Thoracic aorta (tissue), 2 donors: Measurements from ENCODE around the gene PPP3R1. TPM values are rescaled to one million over a fixed set of nuclear protein-coding genes. Genes with fewer than 3 reads are reported as not detected.

Source experiments
- ATAC-seq: fragments of 150-250 bp; one replicate; pipeline ENCODE4 v1.8.0; 2017; ENCODE audit warnings: low read depth; ENCODE audit not compliant: insufficient number of reproducible peaks, low FRiP score
- DNase-seq: peaks from one replicate; pipeline ENCODE4 v3.0.0-alpha.2; 2020; ENCODE audit warnings: low spot score
- H3K27ac ChIP-seq, 2 donors: fragments of 200-600 bp; sonication (generic); 1 replicate in 1 of 2; 2 replicates in 1 of 2; pipeline ENCODE4 v1.5.1; 2016; ENCODE audit warnings: mild to moderate bottlenecking in 2 of 2, moderate library complexity in 2 of 2
- H3K27me3 ChIP-seq: fragments of 200-600 bp; sonication (generic); replicated peaks from 2 replicates; pipeline ENCODE4 v1.6.0; 2016; ENCODE audit warnings: mild to moderate bottlenecking; ENCODE audit not compliant: insufficient read depth
- H3K36me3 ChIP-seq: fragments of 200-600 bp; sonication (generic); one replicate; pipeline ENCODE4 v1.5.1; 2016
- H3K4me1 ChIP-seq, 2 donors: fragments of 200-600 bp; sonication (generic); 1 replicate in 1 of 2; 2 replicates in 1 of 2; pipeline versions ENCODE4 v1.5.1 to v1.6.0; 2016; ENCODE audit warnings: low read depth in 2 of 2, mild to moderate bottlenecking in 1 of 2; ENCODE audit not compliant: control insufficient read depth in 1 of 2
- H3K4me3 ChIP-seq: fragments of 200-600 bp; sonication (generic); 2 replicates; pipeline ENCODE4 v1.5.1; 2016; ENCODE audit warnings: mild to moderate bottlenecking
- H3K9me3 ChIP-seq: fragments of 200-600 bp; sonication (generic); 2 replicates; pipeline ENCODE4 v1.5.1; 2016
- CTCF ChIP-seq: fragments of 200-600 bp; sonication (generic); IDR thresholded peaks from one replicate; pipeline ENCODE4 v1.5.1; 2019; ENCODE audit warnings: antibody characterized with exemption
- total RNA-seq, 2 donors: library from RNA; depleted of rRNA; stranded (reverse); fragments of >200 nt; gene quantifications; one replicate each; pipeline versions ENCODE4 v1.1.0 to v1.2.3, GENCODE V29; 2016

PPP3R1 gene
- total RNA-seq, 2 donors from 2014 or later: 27.1 to 39.3 TPM

GRCh38 chr2:68171146-68171545 lies 81.2 kb downstream of the PPP3R1 start:
- Histone ChIP-seq H3K36me3 (no peaks in the 10 kb centered on the region), H3K9me3 (no peaks in the 10 kb centered on the region), H3K4me3 (no peak overlapping the region), H3K27ac (no peak overlapping the region), H3K4me1 (no peaks in the 10 kb centered on the region), H3K27me3 (no peaks in the 10 kb centered on the region)
- DNase-seq (no peak), ATAC-seq (no peak)
- TF ChIP-seq CTCF: no peak

GRCh38 chr2:68169308-68169707 lies 83.0 kb downstream of the PPP3R1 start:
- H3K36me3 ChIP-seq: no peaks in the 10 kb centered on the region
- no peak for DNase-seq
- no peak for TF ChIP-seq CTCF
- no peaks in the 10 kb centered on the region for H3K4me1 ChIP-seq
- no peak overlapping the region for H3K4me3 ChIP-seq
- ATAC-seq: no peak
- H3K27me3 ChIP-seq: no peaks in the 10 kb centered on the region
- no peak overlapping the region for H3K27ac ChIP-seq
- H3K9me3 ChIP-seq: no peaks in the 10 kb centered on the region

GRCh38 chr2:68167186-68167585 lies 85.1 kb downstream of the PPP3R1 start:
- TF ChIP-seq CTCF: no peak
- Histone ChIP-seq H3K27me3 (no peaks in the 10 kb centered on the region), H3K4me1 (no peaks in the 10 kb centered on the region), H3K36me3 (no peaks in the 10 kb centered on the region), H3K9me3 (no peaks in the 10 kb centered on the region), H3K27ac (no peak overlapping the region), H3K4me3 (no peak overlapping the region)
- DNase-seq (no peak), ATAC-seq (no peak)

GRCh38 chr2:68163641-68164040 lies 88.7 kb downstream of the PPP3R1 start:
- H3K36me3 ChIP-seq: peaks cover 7% of the 10 kb centered on the region
- no peaks in the 10 kb centered on the region for H3K27me3 ChIP-seq
- TF ChIP-seq CTCF: no peak
- no peak overlapping the region for H3K27ac ChIP-seq
- no peak overlapping the region for H3K4me3 ChIP-seq
- ATAC-seq: no peak
- DNase-seq: no peak
- H3K4me1 ChIP-seq: peaks cover 8 to 9% of the 10 kb centered on the region in 2 donors
- no peaks in the 10 kb centered on the region for H3K9me3 ChIP-seq

GRCh38 chr2:68158134-68158447 lies 94.2 kb downstream of the PPP3R1 start:
- H3K27me3 ChIP-seq: no peaks in the 10 kb centered on the region
- no peak for ATAC-seq
- DNase-seq: no peak
- peak overlapping the region; percentile 91 to 92 for H3K27ac ChIP-seq
- H3K36me3 ChIP-seq: peaks cover 7% of the 10 kb centered on the region
- peaks cover 14 to 32% of the 10 kb centered on the region in 2 donors for H3K4me1 ChIP-seq
- H3K9me3 ChIP-seq: no peaks in the 10 kb centered on the region
- H3K4me3 ChIP-seq: peak overlapping the region; percentile 86
- no peak for TF ChIP-seq CTCF
